IPS DF 4.7 (cell line): ENCODE data around the gene AFF1.
"Not testable (repeated sequence)": the region's sequence is repeated elsewhere in the genome, so short reads cannot be mapped to it uniquely, and the experiment has no call there.

Experiments
- DNase-seq: peaks from one replicate; pipeline ENCODE4 v3.0.0-alpha.2; 2013; ENCODE audit warnings: low spot score; ENCODE audit errors: extremely low read depth

Gene AFF1

DNA sequence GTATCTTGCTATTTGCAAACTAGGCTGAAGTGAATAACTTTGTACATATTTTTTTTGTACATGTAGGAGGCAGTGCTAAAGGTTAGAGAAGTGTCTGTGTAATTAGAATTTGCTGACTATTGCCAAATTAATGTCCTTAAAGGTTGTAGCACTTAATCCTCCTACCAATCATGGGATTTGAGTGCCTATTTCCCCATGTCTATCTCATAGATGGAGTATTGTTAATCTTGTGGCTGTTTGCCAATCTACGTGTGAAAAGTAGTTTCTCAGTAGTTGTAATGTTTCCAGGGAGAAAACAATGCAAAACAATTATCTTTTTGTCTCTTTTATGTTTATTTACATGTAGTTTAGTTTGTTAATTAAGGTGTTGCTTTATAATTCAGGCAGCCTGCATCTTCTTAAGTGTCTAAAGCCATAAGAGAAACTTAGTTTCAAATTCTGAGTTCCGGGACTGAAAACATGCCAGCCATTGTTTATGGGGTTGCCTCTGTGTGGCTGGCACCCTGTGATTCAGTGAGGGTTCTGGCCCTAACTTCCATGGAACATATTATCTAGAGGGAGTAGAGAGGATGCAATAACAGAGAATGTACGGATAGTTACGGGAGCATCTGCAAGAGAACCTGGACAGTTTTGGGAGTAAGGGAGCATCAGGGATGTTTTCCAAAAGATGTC, 143.2 kb downstream of the AFF1 start:
- DNase-seq: no peak

DNA sequence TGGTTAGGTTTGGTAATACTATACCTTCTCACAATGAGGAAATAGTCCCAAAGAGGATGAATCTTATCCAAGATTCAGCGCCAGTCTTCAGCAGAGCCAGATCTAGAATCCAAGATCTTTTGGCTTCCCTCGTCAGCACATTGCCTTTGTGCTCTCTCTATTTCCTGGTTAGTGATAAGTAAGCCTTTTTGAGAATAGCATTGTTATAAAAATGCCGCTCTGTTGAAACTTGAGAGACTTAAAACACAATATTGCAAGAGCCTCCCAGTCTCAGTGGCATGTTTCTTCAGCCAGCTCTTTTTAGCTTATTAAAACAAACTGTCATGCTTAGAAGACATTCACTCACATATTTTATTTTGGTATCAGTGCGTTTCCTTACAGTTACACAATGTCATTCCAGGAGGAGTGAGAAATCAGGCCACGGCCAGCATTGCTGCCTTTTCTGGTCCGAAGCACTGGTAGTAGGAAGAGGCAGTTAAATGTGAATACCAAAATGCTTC, 144.2 kb downstream of the AFF1 start:
- DNase-seq: no peak

DNA sequence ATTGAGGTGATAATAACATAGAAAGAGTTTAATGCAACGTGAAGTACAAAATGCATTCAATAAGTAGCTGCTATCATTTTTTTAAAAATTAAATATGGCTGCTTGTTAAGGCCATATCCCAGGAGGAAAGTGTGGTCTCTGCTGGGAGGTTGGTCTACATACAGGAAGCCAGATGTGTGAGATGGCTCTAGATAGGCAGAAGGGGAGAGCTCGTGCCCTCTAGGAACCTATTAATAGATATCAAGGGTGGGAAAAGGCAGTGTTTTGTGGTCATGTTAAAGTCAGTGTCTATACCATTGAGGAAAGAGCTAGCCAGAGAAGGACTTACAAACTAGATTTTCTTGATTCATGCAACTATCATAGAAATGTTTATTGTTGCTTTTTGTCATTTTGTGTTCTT, 145.2 kb downstream of the AFF1 start:
- DNase-seq: no peak

DNA sequence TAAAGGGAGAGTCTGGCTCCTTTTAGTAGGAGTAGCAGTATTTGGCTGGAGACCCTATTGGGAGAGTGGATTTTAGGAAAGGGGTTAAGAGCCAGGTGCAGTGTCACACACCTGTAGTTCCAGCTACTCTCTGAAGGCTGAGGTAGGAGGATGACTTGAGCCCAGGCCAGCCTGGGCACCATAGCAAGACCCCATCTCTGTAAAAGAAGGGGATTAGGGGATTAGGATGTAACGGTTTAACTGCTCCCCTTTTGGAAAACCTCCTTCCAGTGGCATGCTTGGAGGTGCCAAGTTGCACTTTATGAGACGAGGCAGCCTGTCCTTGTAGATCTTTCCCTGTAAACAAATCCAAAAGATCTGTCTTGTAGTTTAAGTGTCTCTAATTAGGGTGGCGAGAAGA, 145.7 kb downstream of the AFF1 start:
- DNase-seq: no peak

DNA sequence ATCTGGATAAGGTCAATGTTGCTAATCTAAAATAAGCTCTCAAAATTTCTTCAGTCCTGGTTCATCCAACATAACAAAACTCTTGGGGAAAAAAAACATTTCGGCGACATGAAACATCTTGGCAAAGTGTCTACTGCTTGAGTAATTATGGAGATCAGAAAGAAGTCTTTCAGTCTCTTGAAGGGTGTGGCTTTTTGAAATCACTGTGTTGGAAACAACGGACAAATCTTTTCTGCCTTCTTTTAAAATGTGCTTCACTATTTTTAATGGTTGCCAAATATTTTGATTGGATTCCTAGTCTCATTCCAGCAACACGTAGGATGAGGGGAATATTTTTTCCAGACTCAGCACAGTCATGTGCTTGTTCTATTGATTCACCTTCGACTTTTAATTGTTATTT, 147.0 kb downstream of the AFF1 start:
- no peak for DNase-seq

DNA sequence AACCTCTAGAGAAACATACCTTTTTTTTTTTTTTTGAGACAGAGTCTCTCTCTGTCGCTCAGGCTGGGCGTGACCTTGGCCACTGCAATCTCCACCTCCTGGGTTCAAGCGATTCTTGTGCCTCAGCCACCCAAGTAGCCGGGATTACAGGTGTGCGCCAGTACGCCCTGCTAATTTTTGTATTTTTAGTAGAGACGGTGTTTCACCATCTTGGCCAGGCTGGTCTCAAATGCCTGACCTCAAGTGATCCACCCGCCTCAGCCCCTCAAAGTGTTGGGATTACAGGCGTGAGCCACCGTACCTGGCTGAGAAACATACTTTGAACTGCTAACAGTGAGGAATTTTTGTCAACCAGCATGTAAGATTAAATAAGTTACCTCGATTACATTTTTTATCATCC, 150.9 kb downstream of the AFF1 start:
- not testable (repeated sequence) for DNase-seq

DNA sequence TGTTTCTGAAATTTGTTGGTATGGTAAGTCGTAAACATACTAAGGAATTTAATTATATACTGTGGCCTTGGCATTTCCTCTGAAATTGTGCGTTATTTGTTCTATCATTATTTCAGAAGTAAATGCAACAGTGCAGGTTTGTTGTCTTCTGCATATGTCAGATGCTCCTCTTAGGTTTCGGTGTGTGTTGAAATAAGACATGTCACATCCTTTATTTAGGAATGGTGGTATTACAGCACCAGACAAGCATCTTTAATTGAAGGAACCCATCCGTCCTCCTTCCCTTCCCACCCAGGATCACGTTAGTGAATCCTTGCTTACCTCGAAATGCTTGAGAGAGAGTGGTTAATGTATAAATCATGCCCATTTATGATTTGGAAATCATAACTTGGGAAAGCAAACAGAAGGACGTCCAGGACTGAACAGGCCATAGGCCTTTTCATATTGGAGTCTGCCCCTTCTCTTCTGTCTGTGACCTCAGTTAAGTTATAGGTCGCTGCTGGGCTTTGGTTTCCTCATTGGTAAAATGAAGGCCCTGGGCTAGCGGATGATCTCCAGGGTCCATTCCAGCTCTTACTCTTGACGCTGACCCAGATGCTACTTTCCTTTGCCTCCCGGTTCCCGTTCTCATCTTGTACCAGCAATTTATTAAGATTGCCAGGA, 151.5 kb downstream of the AFF1 start:
- DNase-seq: no peak

DNA sequence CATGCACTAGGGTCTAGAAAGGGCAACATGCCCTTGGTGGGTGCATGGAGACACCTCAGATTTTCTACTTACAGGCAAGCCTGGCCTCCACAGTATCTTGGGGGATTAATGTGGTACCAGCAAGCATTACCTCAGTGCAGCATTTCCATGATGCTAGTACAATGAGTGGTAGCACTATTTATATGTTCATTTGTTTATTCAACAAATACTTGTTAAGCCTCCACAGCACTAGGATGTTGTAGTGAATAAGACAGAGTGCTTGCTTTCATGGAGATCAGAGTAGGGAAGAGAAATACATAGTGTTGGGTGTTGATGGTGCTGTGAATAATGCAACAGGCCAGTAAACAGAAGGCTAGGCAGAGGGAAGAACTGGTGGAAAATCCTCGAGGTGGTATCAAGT, 152.2 kb downstream of the AFF1 start:
- DNase-seq: no peak

DNA sequence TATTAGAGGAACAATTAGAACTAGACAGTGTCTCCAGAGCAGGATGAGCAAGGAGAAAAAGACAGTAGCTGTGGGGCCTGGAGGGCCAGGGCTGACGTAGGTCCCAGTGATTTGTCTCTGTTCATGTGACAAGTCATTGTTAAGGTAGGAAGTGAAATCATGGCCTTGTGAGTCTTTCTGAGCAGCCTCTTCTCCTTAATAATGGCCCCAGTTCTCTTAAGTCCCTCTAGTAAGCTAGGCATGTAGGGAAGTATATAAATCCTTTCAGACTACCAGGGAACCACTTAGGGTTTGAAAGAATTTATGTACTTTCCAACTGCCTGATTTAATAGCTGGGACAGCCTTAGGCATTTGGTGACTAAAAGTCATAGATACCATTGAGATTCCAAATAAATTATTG, 152.6 kb downstream of the AFF1 start:
- no peak for DNase-seq

DNA sequence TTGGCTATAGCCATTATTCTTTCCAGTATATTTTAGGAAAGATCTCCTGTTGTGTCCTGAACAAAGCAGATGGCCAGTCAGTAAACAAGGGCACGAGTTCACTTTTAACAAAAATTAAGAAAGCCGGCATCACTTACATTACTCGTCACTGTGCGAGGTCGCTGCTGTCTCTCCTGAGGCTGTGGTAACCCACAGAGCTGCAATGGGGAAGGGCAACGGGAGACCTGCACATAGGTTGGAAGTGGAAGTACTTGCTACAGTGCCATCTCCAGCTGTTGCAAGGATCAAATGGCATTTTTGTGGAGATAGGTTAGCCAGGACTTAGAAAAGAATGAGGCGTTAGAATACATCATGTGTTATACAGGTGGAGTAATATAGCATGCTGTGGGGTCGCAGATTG, 153.4 kb downstream of the AFF1 start:
- DNase-seq: no peak

DNA sequence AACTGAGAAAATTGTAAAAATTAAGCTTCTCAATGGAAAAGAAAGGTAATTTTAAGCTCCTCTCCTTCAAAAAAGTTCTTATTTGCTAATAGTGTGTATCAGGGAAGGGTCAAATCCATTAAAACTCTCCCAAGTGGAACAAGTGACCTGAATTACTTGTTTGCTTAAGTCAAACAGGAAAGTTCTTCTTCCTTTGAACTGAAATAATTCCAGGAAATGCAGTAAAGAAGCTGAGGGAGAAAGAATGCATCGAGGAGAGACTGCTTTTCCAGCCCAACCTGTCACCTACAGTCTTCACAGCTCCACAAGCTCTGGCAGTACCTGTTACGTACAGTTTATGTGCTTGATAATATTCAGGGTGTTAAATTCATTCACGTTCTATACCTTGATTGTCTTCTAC, 154.6 kb downstream of the AFF1 start:
- no peak for DNase-seq

DNA sequence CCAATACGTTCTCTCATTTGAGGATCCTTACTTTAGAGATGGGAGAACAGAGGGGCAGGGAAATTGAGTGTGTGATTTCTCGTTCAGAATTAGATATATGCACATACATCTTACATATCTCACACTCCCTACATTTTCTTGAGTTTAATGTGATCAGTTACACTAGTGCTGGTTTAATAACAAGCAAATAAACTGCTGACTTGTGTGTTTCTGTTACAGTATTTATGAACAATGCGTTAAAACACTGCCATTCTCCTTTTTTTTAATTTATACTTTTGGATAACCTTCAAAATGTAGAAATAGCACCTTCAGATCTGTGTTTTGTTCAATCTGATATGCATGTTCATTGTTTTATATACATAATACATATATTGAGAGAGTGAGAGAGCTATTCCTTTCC, 155.5 kb downstream of the AFF1 start:
- DNase-seq: no peak

DNA sequence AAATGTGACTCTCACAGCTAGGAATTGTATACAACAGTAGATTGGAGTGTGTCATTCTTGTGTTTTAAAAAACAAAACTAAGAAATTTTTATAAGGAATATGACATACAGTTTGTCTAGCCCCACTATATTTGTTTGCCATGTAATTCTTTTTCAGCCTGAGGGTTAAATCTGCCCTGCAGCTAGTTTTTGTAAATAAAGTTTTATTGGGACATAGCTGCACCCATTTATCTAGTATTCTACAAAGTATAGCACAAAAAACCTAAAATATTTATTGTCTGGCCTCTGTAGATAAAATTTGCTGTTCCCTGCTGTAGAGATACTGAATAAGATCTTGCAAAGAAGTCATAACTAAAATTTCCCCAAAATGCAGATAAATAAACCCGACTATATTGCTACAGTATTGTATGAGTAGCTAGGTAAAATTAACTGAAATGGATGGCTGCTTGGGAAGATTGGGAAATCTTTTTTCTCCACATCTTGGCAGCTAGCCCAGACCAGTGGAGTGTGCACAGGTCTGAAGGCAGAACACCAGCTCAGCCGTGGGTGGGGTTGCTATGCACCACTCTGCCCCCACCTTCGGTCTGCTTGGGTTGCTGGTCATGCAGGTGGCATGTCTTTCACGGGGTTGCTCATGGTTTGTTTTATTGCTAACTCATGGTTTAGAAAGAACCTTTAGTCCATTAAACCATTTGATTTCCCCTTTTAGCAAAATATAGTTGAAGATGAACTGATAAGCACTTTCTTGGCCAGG, 157.8 kb downstream of the AFF1 start:
- no peak for DNase-seq

DNA sequence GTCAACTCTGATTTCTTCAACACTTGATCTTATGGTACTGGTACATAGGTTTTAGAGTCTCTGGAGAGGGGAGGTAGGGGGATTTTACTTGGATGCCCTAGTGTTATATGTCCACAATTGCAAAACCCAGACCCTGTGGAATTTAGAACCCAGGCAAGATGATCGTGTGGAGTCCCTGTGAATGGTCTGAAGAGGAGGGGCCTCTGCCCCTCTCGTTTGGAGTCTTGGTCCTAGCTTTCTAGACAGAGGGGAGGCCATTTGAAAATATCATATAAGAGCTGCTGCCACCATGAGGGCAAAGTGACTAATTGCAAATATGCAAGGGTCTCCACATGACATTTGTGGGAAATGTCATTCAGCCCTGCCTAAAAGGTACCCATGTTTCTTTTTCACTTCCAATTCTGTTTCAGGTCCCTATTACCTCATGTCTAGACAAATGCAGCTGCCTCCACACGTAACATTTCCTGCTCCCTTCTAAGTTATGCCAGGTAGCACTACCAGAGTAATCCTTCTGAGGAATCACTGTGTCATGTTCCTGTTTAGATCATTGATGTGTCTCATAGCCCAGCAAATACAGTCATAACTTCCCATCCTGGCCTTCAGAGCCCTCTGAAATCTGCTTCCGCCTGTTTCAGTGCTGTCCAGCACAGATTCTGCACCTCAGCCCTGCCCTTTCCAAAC, 158.8 kb downstream of the AFF1 start:
- DNase-seq: no peak

DNA sequence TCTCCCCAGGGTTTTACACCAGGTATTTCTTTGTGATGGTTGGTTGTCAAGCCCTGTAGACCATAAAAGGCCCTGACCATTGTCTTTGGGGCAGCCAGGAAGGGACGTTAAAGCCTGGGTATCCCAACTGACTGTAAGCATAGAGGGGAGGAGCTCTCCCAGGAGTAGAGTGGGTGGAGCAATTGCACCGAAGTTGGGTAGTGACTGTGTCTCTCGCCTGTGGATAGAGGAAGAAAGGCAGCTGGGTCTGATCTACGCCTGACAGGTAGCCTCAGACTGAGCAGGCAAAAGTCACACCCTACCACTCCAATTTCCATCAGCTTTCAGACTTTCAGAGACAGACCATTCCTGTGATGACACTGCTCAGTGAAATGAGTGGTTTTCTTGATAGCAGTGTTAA, 162.3 kb downstream of the AFF1 start:
- no peak for DNase-seq

DNA sequence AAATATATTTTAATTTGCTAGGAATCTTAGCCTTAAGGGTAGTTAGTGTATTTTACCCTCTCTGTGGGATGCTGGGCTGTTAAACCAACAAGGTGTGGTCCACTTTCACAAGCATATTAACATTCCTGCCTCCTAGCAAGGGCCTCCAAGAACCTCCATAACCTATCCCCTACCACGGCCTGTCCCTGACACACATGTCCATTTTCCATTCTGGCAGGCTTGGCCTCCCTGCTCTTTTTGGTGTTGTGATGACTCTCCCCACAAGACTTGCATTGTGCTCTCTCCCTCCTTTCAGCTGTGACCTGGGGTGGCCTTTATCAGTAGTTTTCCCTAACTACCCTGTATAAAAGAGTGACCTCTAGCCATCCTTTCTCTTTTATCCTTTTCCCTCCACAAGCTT, 165.4 kb downstream of the AFF1 start:
- no peak for DNase-seq

DNA sequence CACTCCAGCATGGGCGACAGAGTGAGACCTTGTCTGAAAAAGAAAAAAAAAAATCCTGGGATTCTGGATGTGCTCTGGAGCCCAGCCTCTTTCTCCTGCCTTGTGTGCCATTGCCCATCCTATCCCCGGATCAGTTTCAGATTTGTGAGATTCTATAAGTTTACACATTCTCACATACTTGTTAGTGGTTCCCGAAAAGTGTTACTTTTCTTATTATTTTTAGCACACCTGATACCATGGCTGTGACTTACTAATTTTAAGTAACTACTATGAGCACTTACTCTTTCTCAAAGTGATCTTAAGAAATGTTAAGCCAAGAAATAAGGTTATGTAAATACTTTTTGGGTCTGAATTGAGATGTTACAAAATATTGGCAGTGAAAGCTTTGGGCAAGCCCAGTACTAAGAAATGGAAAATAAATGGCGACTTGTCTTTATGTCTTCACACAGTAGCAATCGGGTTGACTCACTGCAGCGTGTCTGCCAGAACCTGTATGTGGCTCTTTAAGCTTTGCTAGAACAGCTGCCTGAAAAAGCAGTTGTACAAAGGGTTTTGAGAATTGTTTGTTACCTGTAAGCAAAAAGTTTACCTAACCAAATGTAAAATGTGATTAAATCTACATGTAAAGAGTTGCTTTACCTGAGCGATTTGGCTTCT, 166.9 kb downstream of the AFF1 start:
- DNase-seq: no peak

DNA sequence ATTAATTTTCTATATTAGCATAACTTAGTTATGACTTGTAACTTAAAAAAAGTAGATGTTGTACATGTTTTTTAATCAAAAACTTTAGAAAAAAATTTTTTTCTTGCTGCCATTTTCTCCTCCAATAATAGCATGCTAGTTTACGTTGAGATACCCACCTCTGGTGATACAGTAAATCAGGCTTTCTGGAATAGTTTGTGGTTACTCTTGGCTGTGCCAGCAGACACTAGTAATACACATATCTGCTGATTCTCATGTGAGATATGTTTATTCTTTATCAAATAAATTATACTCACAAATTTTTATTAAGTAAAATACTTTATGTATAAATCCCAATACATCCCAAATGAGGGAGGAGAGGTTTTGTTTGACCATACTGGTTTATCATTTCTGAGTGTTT, 168.3 kb downstream of the AFF1 start:
- DNase-seq: no peak

DNA sequence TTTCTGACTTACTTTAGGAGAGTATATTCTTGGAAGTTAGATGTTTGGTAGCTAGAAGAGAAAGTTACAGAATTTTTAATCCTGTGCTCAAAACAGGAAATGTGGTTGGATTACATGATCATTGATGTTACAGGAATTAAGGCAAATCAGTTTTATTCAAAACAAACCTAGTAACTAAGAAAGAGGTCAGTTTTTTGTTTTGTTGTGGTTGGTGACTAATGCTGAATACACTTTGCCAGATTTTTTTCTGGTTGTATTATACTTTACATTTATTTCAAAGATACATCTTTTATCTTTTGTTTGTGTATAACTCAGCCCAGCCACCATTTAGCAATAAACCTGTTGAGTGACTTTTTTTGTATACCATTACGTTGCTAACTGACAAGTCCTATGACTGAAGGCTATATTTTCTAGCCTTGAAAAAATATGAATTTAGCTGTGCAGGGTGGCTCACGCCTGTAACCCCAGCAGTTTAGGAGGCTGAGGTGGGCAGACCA, 168.9 kb downstream of the AFF1 start:
- DNase-seq: no peak

DNA sequence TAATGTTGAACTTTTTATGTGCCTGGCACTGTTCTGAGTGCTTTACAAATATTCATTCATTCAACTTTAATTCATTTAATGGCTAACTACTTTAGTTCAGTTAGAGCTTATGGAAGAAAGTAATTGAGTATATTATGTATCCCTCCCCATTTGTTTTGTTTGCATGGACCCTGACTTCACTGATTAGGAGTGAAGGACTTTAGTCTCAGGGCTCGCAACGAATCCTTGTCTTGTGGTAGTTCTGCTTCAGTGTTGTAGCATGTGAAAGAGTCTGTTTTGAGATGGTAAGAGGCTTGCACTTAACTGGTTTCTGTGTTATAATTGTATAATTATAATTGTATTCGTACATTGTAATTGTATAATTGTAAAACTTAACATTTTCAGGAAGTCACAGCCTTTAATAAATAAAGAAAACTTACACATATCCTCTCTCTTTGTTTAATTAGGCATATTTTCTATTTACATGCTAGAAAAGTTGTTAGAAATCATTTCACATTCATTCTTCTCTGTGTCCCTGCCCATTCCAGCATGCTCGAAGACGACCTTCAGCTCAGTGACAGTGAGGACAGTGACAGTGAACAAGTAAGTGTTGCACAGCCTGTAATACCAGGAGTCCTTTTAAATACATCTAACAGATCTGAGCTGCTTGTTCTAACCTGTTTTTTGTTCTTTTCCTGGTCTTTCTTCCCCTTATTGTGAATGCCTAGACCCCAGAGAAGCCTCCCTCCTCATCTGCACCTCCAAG, 170.5 kb downstream of the AFF1 start:
- no peak for DNase-seq

DNA sequence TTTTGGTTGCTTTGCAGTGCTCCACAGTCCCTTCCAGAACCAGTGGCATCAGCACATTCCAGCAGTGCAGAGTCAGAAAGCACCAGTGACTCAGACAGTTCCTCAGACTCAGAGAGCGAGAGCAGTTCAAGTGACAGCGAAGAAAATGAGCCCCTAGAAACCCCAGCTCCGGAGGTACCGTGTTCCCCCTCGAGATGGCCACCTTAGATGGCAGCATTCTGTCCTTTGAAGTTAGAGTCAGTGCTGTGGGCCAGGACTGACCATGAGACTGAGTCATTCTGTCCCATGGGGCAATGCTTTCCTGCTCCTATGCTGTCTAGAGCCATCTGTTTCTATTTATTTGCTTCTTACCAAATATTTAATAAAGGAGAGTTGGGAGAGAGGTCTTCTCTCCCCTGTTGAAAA, 173.3 kb downstream of the AFF1 start:
- DNase-seq: no peak
